SJCRH30 (cell line): ENCODE measurements around the gene MAGI2. TPM values are rescaled to one million over a fixed set of nuclear protein-coding genes. Genes with fewer than 3 reads are reported as not detected.
"Not testable (repeated sequence)": the region's sequence is repeated elsewhere in the genome, so short reads cannot be mapped to it uniquely, and the experiment has no call there.

Experiments used
- DNase-seq, 2 experiments: peaks; one replicate each; pipeline ENCODE4 v3.0.0-alpha.2; 2015 to 2020
- H3K27ac ChIP-seq: fragments of 250-450 bp; sonication (Bioruptor Pico); 2 replicates; pipeline ENCODE4 v1.5.1; 2020; ENCODE audit warnings: mild to moderate bottlenecking, moderate library complexity
- H3K27me3 ChIP-seq: fragments of 250-450 bp; sonication (Bioruptor Pico); 2 replicates; pipeline ENCODE4 v1.5.1; 2020; ENCODE audit warnings: mild to moderate bottlenecking, moderate library complexity
- H3K36me3 ChIP-seq: fragments of 250-450 bp; sonication (Bioruptor Pico); 2 replicates; pipeline ENCODE4 v1.5.1; 2020; ENCODE audit warnings: mild to moderate bottlenecking, moderate library complexity
- H3K4me1 ChIP-seq: fragments of 250-450 bp; sonication (Bioruptor Pico); 2 replicates; pipeline ENCODE4 v1.5.1; 2020; ENCODE audit warnings: mild to moderate bottlenecking, moderate library complexity
- H3K4me3 ChIP-seq: fragments of 250-450 bp; sonication (Bioruptor Pico); 2 replicates; pipeline ENCODE4 v1.5.1; 2020; ENCODE audit warnings: mild to moderate bottlenecking, moderate library complexity
- H3K9me3 ChIP-seq: fragments of 250-450 bp; sonication (Bioruptor Pico); replicated peaks from 2 replicates; pipeline ENCODE4 v1.5.1; 2020; ENCODE audit warnings: mild to moderate bottlenecking, moderate library complexity
- total RNA-seq: library from RNA; depleted of rRNA; stranded (reverse); fragments of >200 nt; shearing (Covaris generic); gene quantifications from 2 replicates; pipeline ENCODE4 v1.2.3, GENCODE V29; 2014

Gene MAGI2
- total RNA-seq, 1 experiment from 2014 or later, result 2.4 TPM

DNA sequence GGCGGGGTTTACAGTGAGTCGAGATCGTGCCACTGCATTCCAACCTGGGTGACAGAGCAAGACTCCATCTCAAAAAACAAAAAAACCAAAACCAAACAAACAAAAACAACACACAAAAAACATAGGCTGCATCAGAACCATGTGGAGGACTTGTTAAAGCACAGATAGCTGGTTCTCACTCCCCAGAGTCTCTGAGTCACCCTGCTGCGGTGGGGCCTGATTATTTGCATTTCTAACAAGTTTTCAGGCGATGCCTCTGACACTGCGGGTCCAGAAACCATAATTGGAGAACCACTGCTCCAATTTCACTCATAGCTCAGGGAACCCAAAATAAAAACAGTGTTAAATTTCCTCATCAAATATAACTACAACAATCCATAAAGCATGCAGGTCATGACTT is 816.7 kb downstream of the MAGI2 start:
- no peak overlapping the region for H3K4me3 ChIP-seq
- no peaks in the 10 kb centered on the region for H3K9me3 ChIP-seq
- H3K27me3 ChIP-seq, result no peaks in the 10 kb centered on the region
- no peak for DNase-seq
- no peaks in the 10 kb centered on the region for H3K4me1 ChIP-seq
- no peaks in the 10 kb centered on the region for H3K36me3 ChIP-seq
- no peak overlapping the region for H3K27ac ChIP-seq

DNA sequence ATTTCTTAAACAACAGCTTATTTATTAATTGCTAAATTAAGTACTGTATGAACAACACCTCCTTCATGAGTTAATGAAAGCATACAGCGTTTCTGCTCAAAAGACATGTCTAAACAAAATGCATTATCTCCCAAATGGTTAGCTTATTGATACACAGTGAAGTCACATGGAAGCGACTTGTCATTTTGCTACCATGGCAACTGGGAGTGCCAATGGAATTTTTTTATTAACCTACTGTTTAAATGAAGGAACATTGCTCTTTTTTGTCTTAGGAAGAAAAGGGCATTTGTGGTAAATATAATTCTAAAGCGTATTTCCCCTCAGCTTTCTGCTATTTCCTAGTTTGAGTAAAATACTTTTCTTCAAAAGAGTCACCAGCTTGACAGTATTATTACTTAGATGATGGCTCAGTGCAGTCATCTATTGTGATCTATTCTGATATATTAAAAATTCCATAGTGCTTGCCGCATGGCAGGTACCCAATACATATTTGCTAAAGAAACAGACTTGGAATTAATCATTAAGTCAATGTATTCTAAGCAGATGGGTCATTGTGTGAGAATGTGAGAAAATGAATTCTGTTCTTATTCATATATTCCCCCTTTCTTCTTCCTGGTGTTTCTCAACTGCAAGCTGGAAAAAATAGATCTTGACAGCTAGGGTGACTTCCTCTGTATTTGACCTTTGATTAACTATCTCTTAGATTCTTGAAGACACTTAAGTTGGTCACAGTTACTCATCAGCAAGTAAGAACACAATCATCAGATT is 818.3 kb downstream of the MAGI2 start:
- H3K36me3 ChIP-seq, result no peaks in the 10 kb centered on the region
- DNase-seq, result no peak
- no peaks in the 10 kb centered on the region for H3K4me1 ChIP-seq
- no peak overlapping the region for H3K27ac ChIP-seq
- no peaks in the 10 kb centered on the region for H3K9me3 ChIP-seq
- no peak overlapping the region for H3K4me3 ChIP-seq
- no peaks in the 10 kb centered on the region for H3K27me3 ChIP-seq

DNA sequence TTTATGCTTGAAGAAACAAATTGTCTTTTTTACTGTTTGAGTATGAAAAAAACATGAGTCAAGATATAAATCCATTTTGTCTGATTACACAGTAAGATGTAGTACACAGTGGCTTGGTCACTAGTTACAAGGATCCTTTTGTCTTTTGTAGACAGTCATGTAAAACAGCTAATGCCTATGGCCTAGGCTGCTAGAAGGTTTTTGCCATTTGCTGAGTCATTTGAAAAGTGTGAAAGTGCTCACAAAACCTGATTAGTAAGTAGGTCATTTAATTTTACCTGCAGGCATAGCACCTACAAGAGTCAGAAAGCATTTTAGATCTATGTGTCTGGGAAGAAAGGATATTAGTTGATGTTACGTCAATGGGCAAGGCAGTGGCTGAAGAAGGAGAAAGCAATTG is 819.4 kb downstream of the MAGI2 start:
- no peak for DNase-seq
- Histone ChIP-seq H3K27ac (no peak overlapping the region), H3K9me3 (no peaks in the 10 kb centered on the region), H3K27me3 (no peaks in the 10 kb centered on the region), H3K4me1 (no peaks in the 10 kb centered on the region), H3K4me3 (no peak overlapping the region), H3K36me3 (no peaks in the 10 kb centered on the region)

DNA sequence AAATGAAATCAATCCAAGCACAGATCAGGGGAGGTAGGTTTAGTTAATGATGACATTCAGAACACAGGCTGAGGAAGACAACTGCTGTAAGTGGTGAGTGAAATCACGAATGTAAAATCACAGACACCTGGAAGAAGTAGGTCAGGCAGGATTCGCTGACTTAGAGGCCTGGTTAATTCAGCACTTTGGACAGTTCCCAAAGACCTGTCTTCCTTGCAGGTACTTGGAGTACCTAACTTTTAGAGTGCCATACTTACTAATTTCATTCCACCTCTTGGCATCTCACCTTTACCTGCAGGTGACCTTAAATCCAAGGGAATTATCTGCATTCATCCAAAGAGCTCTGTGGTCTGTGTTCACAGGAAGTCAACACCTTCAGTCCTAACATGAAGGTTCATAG is 832.5 kb downstream of the MAGI2 start:
- no peak overlapping the region for H3K4me3 ChIP-seq
- no peaks in the 10 kb centered on the region for H3K36me3 ChIP-seq
- H3K9me3 ChIP-seq, result no peaks in the 10 kb centered on the region
- DNase-seq, result peak; percentile 26 to 55
- no peak overlapping the region for H3K27ac ChIP-seq
- no peaks in the 10 kb centered on the region for H3K27me3 ChIP-seq
- H3K4me1 ChIP-seq, result no peaks in the 10 kb centered on the region

DNA sequence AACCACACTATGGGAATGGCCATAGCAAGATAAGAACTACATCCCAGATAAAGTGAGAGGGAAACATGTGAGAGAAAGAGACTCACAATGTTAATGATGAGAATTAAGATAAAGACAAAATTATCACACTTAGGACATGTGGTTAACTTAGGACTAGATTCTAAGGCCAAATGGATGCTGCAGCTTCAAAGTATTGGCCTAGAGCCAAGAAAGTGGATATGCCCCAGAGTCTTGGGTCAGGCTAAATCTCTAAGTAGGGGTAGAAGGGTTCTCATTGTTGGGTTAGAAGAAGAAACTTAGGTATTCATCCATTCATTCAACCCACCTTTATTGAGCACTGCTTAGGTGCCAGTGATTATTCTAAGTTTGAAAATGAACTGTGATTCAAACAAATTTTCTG is 836.9 kb downstream of the MAGI2 start:
- Histone ChIP-seq H3K27me3 (no peaks in the 10 kb centered on the region), H3K4me1 (no peaks in the 10 kb centered on the region), H3K27ac (no peak overlapping the region), H3K4me3 (no peak overlapping the region), H3K36me3 (no peaks in the 10 kb centered on the region), H3K9me3 (no peaks in the 10 kb centered on the region)
- DNase-seq, result peak in 1 of 2 experiments; percentile 10

DNA sequence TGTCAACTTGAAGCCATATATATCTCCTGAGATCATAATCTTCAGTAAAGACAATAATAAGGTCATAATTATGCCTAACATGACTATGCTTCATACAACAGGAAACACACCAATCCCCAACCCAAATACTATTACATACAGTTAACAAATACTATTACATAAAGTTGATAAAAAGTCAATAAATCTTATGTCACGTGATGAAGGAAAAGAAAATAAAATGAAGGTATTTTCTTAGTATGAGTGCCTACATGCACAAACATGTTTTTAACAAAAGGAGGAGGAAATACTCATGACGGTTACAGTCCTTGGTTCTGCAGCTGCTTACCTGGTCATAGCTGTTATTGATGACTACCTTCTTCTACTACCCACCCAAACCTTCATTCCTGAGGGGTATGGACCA is 844.2 kb downstream of the MAGI2 start:
- Histone ChIP-seq H3K4me3 (no peak overlapping the region), H3K27ac (no peak overlapping the region), H3K27me3 (no peaks in the 10 kb centered on the region)

DNA sequence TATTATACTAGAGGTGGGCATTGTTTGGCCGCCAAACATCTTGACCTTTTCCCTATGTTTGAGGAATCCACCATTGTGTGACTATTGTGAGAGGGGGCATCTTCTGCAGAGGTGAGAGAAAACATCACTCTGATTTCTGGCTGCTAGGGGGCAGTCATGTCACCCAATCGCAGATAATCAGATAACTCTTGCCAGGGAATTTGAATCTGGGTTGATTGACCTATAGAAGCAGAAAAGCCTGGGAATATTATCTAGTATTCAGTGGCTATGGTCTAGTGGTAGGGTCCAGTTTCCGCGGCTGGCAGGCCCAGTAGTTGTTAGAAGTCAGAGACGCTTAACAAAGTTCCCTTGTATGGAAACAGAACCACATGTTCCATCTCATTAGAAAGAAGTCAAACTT is 846.4 kb downstream of the MAGI2 start:
- DNase-seq, result peak; percentile 5 to 38
- Histone ChIP-seq H3K27ac (no peak overlapping the region), H3K27me3 (no peaks in the 10 kb centered on the region), H3K36me3 (no peaks in the 10 kb centered on the region), H3K4me3 (no peak overlapping the region), H3K4me1 (no peaks in the 10 kb centered on the region), H3K9me3 (no peaks in the 10 kb centered on the region)

More for the DNA sequence above, 844.2 kb downstream of the MAGI2 start:
- no peak for DNase-seq
- H3K9me3 ChIP-seq, result no peaks in the 10 kb centered on the region
- H3K36me3 ChIP-seq, result no peaks in the 10 kb centered on the region
- H3K4me1 ChIP-seq, result no peaks in the 10 kb centered on the region

DNA sequence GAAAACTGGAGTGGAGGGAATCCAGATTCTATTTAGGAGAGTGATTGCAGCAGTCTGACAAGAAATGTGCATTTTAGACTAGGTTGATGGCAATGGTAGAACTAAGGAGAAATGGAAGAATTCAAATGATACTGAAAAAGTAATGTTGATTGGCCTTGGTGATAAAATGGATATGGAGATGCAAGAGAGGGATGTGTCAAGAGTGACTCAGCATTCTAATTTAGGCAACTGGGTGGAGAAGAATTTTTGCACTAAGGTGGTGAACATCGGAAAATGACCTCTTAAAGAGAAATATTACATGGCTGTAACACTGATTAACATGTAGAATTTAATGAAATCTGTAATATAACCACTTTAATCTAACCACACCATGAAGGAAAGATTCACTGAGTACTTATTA is 848.3 kb downstream of the MAGI2 start:
- H3K4me1 ChIP-seq, result no peaks in the 10 kb centered on the region
- no peaks in the 10 kb centered on the region for H3K9me3 ChIP-seq
- no peak for DNase-seq
- H3K27ac ChIP-seq, result no peak overlapping the region
- no peaks in the 10 kb centered on the region for H3K36me3 ChIP-seq
- no peak overlapping the region for H3K4me3 ChIP-seq
- no peaks in the 10 kb centered on the region for H3K27me3 ChIP-seq

DNA sequence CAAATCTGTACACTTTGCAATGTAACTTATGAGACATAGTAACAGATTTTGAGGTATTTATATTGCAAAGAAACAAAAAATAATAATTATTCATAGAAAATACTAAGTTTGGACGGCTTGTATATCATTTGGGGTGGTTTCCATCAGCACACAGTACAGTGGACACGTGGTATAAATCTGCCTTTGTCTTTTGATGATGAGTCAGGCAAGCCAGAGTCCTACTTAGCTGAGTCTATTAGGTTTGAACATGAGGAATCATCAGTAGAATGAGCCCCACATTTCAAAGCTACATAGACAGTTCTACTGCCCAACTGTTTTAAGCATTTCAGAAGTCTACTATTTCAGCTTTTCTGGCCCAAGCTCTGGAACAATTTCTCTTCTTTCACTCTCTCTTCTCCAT is 851.7 kb downstream of the MAGI2 start:
- H3K4me1 ChIP-seq, result no peaks in the 10 kb centered on the region
- no peak for DNase-seq

DNA sequence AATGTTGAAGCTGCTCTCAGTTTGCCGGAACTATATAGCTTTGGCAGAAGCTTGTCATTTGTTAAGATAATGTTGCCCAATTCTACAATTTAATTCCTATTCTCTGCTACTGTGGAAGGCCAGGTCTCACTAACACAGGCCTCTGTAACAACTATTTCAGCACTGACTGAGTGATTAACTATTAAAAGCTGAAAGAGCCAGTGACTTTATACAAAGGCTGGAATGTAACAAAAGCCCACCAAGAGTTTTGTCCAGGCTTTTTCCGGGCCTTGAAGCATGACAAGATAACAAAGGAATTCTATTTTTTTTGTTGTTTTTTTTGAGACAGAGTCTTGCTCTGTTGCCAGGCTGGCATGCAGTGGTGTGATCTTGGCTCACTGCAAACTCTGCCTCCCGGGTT is 859.3 kb downstream of the MAGI2 start:
- H3K27ac ChIP-seq, result no peak overlapping the region
- H3K36me3 ChIP-seq, result no peaks in the 10 kb centered on the region
- DNase-seq, result no peak
- no peak overlapping the region for H3K4me3 ChIP-seq
- no peaks in the 10 kb centered on the region for H3K4me1 ChIP-seq
- no peaks in the 10 kb centered on the region for H3K9me3 ChIP-seq
- H3K27me3 ChIP-seq, result 0 out of 2 replicates have a peak, but pooled peaks cover under 1% of the 10 kb centered on the region

More for the DNA sequence above, 851.7 kb downstream of the MAGI2 start:
- no peaks in the 10 kb centered on the region for H3K27me3 ChIP-seq
- H3K36me3 ChIP-seq, result no peaks in the 10 kb centered on the region
- no peak overlapping the region for H3K27ac ChIP-seq
- no peak overlapping the region for H3K4me3 ChIP-seq
- H3K9me3 ChIP-seq, result no peaks in the 10 kb centered on the region

DNA sequence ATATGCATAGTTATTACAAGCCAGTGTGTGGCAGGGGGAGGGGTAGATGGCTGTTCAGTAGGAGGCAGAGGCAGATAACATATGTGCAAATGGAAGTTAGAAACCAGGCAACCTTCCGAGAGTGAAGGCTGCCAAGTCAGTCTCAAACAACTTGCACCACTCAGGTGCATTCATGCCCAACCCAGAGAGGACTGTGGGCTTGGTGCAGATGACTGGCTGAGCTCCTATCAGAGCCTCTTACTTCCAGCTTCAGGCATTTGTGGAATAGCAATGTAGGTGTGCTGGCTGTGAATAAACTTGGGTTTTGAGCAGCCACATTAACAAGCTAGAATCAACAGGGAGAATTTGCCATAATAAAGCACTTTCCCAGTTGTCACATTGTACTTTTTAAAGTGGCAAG is 865.1 kb downstream of the MAGI2 start:
- no peaks in the 10 kb centered on the region for H3K36me3 ChIP-seq
- no peaks in the 10 kb centered on the region for H3K4me1 ChIP-seq
- no peak overlapping the region for H3K4me3 ChIP-seq
- DNase-seq, result no peak
- no peaks in the 10 kb centered on the region for H3K9me3 ChIP-seq
- H3K27ac ChIP-seq, result no peak overlapping the region
- H3K27me3 ChIP-seq, result 0 out of 2 replicates have a peak, but pooled peaks cover 3% of the 10 kb centered on the region

DNA sequence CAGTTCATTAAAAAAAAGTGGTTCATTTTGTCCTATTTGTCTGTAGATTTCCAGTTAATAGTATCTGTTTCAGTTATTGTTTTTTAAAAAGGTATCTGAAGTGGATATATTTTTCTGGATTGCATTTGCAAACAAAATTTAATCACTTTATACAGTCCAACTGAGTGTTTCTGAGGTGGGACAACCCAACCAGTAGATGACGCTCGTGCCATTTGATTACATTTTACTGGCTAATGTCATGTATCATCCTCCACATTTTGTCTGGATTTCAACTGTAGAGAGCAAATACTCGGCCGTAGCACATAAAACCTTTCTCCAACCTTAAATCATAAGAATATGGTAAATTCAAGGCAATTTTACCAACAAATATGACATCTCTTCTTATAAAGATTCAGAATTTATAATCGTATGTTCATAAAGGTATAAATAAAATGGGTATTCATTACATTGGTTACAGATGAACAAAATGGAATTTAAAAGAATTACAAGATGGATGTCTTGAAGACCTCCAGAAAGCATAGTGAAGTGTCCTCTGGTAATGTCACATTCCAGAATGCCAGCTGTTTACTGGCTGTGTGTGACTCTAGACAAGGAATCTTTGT is 865.9 kb downstream of the MAGI2 start:
- peak; percentile 11 to 57 for DNase-seq
- no peaks in the 10 kb centered on the region for H3K4me1 ChIP-seq
- no peaks in the 10 kb centered on the region for H3K36me3 ChIP-seq
- no peak overlapping the region for H3K27ac ChIP-seq
- H3K27me3 ChIP-seq, result 0 out of 2 replicates have a peak, but pooled peaks cover 3% of the 10 kb centered on the region
- H3K4me3 ChIP-seq, result no peak overlapping the region
- no peaks in the 10 kb centered on the region for H3K9me3 ChIP-seq

DNA sequence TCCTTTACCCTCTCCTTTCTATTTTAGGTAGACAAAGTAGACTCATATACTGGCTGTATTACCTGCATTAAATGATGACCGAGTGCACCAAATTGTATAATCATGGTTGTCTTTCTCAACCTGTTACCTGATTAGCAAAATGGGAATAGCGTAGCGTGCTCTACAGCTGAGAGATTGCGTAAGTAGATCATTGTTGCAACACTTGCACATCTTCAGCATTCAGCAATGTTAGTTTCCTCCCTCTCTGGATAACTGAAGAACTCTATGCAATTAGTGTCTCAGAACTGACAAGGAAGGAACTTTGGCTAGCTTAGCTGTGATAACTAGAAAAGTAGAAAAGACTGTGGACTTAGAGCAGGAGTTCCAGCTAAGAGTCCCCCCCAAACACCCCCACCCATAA is 867.5 kb downstream of the MAGI2 start:
- H3K4me3 ChIP-seq, result no peak overlapping the region
- H3K27me3 ChIP-seq, result 0 out of 2 replicates have a peak, but pooled peaks cover 3% of the 10 kb centered on the region
- DNase-seq, result no peak
- H3K9me3 ChIP-seq, result no peaks in the 10 kb centered on the region
- no peaks in the 10 kb centered on the region for H3K36me3 ChIP-seq
- H3K27ac ChIP-seq, result no peak overlapping the region
- no peaks in the 10 kb centered on the region for H3K4me1 ChIP-seq

DNA sequence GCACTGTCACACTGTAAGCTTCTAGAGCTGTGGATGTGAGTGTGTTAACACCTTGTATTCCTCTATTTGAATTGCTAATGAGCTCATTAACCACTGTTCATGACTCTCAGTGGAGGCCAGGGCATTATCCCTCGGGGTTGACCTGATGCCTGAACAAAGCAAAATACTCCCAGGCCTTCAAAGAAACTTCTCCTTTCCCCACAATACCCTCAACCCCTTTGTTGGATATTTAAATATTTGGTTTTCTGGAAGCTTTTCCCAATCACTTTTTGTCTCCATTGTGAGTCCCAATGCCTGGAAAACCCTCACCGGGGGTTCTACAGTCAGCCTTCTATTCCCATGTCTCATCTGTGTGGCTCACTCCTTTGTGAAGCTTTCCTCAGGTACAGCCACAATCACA is 874.8 kb downstream of the MAGI2 start:
- no peak for DNase-seq
- no peak overlapping the region for H3K27ac ChIP-seq
- no peaks in the 10 kb centered on the region; the same call in 1 of the 2 replicates for H3K36me3 ChIP-seq

DNA sequence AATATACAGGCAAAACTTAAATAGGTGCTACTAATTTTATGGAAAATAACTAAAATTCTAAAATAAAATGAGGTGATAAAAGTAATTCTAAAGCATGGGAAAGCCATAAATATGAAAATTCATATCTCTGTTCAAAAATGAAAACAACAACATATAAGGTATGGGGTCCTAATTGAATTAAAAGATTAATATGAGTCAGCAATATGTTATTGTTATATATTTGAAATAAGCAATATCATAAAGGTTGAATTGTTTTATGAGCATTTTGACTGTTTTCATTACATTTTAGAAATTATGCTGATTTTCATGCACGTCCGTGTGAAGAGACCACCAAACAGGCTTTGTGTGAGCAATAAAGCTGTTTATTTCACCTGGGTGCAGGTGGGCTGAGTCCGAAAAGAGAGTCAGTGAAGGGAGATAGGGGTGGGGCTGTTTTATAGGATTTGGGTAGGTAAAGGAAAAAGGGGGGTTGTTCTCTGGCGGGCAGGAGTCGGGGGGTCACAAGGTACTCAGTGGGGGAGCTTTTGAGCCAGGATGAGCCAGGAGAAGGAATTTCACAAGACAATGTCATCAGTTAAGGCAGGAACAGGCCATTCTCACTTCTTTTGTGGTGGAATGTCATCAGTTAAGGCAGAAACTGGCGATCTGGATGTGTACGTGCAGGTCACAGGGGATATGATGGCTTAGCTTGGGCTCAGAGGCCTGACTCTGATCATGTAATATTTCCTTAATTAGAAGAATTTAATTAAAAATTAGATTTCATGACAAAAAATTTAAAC is 876.1 kb downstream of the MAGI2 start:
- H3K9me3 ChIP-seq, DNase-seq, H3K4me3 ChIP-seq, H3K27ac ChIP-seq, H3K36me3 ChIP-seq, H3K4me1 ChIP-seq, H3K27me3 ChIP-seq: not testable (repeated sequence)

More for the DNA sequence above, 874.8 kb downstream of the MAGI2 start:
- Histone ChIP-seq H3K4me1 (no peaks in the 10 kb centered on the region), H3K4me3 (no peak overlapping the region), H3K9me3 (no peaks in the 10 kb centered on the region), H3K27me3 (no peaks in the 10 kb centered on the region)
